ENCODE data around the gene ROMO1.

DNA sequence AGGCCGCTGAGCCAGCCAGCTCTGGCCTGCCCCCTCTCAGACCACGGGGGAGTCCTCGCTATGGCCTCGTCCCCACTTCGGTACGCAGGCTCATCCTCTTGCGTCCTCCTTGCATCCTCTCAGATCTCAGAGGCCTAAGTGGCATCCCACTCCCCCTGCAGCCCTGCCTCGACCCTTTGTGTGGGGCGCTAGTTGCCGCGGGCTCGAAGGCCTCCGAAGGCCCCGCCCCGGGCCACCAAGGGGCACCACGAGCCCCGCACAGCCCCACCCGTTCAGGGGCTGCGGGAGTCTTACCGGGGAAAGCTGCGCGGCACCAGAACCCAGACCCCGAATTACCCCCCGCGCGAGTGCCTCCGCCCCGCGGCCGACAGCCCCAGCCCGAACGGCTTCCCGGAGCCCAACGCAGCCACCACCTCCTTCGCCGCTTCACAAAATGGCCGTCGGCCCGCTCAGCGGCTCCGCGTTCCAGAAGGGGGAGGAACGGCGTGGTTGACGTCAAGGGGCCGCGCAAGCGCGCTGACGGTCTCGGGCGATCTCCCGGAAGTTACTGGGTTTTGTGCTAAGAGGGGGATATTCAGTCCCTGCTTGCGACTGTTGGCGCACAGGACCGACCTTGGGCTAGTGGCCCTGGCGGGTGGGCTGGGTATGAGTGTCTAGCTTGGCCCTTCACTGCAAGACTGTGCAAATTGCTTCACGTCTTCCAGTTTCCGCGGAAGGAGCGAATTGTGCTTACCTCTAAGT lies 34.6 kb upstream of the ROMO1 start, which contains the start of the genes CPNE1 and RBM12:
- TF ChIP-seq CTCF (IDR thresholded peaks at IDR 0.05) (no peak), POLR2A (IDR thresholded peaks at IDR 0.05) (peak; percentile 7 to 96)
